ENCODE results near the gene ARVCF. TPM values are rescaled to one million over a fixed set of nuclear protein-coding genes. Genes with fewer than 3 reads are reported as not detected.

ARVCF gene
- total RNA-seq, 1 donor from 2014 or later: 74.5 TPM

GRCh38 chr22:20062766-20063083 is 46.1 kb upstream of the ARVCF start:
- H3K27me3 ChIP-seq (ENCODE audit: control insufficient read depth, insufficient read depth, low read length): no peaks in the 10 kb centered on the region
- no peak for DNase-seq (ENCODE audit: low read depth)
- TF ChIP-seq CTCF (IDR thresholded peaks at IDR 0.05; ENCODE audit: insufficient read depth, low read length, poor library complexity, severe bottlenecking): no peak
- H3K4me3 ChIP-seq (ENCODE audit: low read depth, low read length): no peak overlapping the region
- H3K36me3 ChIP-seq (ENCODE audit: control insufficient read depth, insufficient read depth, low read length): peaks cover 1% of the 10 kb centered on the region

DNA sequence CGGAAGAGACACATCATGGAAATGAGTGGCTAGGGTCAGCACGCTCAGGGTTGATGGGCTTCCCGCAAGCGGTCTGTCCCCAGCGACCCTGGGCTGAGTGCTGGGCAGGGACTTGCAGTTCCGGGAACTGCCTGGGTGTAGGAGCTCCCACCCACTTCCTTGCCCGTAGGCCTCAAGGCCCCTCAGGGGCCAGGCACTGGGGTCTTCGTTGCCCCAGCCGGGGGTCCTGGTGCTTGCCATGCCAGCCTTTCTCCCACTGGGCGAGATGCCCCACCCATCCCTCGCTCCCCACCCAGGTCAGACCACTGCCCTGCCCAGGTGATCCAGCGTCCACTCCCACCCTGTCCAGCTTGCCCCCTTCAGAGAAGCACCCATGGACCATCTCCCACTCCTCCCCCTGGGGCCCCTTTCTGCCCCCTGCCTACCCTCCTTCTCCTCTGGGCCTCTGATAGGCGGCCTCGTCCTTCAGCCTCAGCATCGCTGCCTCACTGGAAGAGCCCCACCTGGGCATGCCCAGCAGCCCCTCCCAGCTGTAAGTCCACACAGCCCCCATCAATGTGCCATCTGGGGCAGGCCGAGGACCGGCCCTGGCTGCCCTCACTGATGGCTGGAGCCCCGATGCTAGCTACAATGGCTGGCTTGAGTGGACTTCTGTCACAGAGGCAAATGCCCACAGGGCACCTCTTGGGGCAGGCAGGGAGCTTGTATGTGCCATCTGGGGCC is 45.6 kb upstream of the ARVCF start:
- Histone ChIP-seq H3K4me3 (ENCODE audit: low read depth, low read length) (no peak overlapping the region), H3K36me3 (ENCODE audit: control insufficient read depth, insufficient read depth, low read length) (peaks cover 1% of the 10 kb centered on the region), H3K27me3 (ENCODE audit: control insufficient read depth, insufficient read depth, low read length) (no peaks in the 10 kb centered on the region)
- DNase-seq (ENCODE audit: low read depth): no peak
- TF ChIP-seq CTCF (IDR thresholded peaks at IDR 0.05; ENCODE audit: insufficient read depth, low read length, poor library complexity, severe bottlenecking): no peak

GRCh38 chr22:20061481-20061861 is 44.8 kb upstream of the ARVCF start:
- no peak for TF ChIP-seq CTCF (IDR thresholded peaks at IDR 0.05; ENCODE audit: insufficient read depth, low read length, poor library complexity, severe bottlenecking)
- no peak for DNase-seq (ENCODE audit: low read depth)
- Histone ChIP-seq H3K4me3 (ENCODE audit: low read depth, low read length) (no peak overlapping the region), H3K36me3 (ENCODE audit: control insufficient read depth, insufficient read depth, low read length) (peaks cover 1% of the 10 kb centered on the region), H3K27me3 (ENCODE audit: control insufficient read depth, insufficient read depth, low read length) (no peaks in the 10 kb centered on the region)

- Histone ChIP-seq H3K4me3 (ENCODE audit: low read depth, low read length) (no peak overlapping the region), H3K27me3 (ENCODE audit: control insufficient read depth, insufficient read depth, low read length) (no peaks in the 10 kb centered on the region), H3K36me3 (ENCODE audit: control insufficient read depth, insufficient read depth, low read length) (peaks cover 2% of the 10 kb centered on the region)
- DNase-seq (ENCODE audit: low read depth): no peak
- TF ChIP-seq CTCF (IDR thresholded peaks at IDR 0.05; ENCODE audit: insufficient read depth, low read length, poor library complexity, severe bottlenecking): no peak
Observed at GRCh38 chr22:20060700-20061480, 44.3 kb upstream of the ARVCF start.

GRCh38 chr22:20058989-20059770 is 42.6 kb upstream of the ARVCF start:
- DNase-seq (ENCODE audit: low read depth): no peak
- H3K4me3 ChIP-seq (ENCODE audit: low read depth, low read length): no peak overlapping the region
- H3K27me3 ChIP-seq (ENCODE audit: control insufficient read depth, insufficient read depth, low read length): no peaks in the 10 kb centered on the region
- no peak for TF ChIP-seq CTCF (IDR thresholded peaks at IDR 0.05; ENCODE audit: insufficient read depth, low read length, poor library complexity, severe bottlenecking)
- peaks cover 2% of the 10 kb centered on the region for H3K36me3 ChIP-seq (ENCODE audit: control insufficient read depth, insufficient read depth, low read length)

All from kidney epithelial cell (primary cell).